Neural progenitor cell (in vitro differentiated cells): ENCODE results near the gene ADTRP. TPM values are rescaled to one million over a fixed set of nuclear protein-coding genes. Genes with fewer than 3 reads are reported as not detected.

Source experiments
- DNase-seq: peaks from one replicate; pipeline ENCODE4 v3.0.0-alpha.2; 2016; ENCODE audit warnings: low spot score
- H2AFZ ChIP-seq: fragments of 200-600 bp; sonication (generic); replicated peaks from 2 replicates; pipeline ENCODE4 v1.6.1; 2016; ENCODE audit warnings: antibody characterized with exemption
- H3F3A ChIP-seq: fragments of 200-600 bp; sonication (generic); 2 replicates; pipeline ENCODE4 v1.6.1; 2016; ENCODE audit warnings: antibody characterized with exemption, low read depth
- H3K27ac ChIP-seq: fragments of 200-600 bp; sonication (generic); 2 replicates; pipeline ENCODE4 v1.5.1; 2016; ENCODE audit warnings: mild to moderate bottlenecking
- H3K27me3 ChIP-seq: fragments of 200-600 bp; sonication (generic); 2 replicates; pipeline ENCODE4 v1.6.1; 2016; ENCODE audit warnings: mild to moderate bottlenecking, moderate library complexity
- H3K36me3 ChIP-seq: fragments of 200-600 bp; sonication (generic); 2 replicates; pipeline ENCODE4 v1.5.1; 2016
- H3K4me1 ChIP-seq: fragments of 200-600 bp; sonication (generic); 2 replicates; pipeline ENCODE4 v1.6.1; 2016; ENCODE audit warnings: mixed run types
- H3K4me2 ChIP-seq: fragments of 200-600 bp; sonication (generic); 2 replicates; pipeline ENCODE4 v1.6.1; 2016
- H3K4me3 ChIP-seq: fragments of 200-600 bp; sonication (generic); 2 replicates; pipeline ENCODE4 v1.5.1; 2016
- H3K79me2 ChIP-seq: fragments of 200-600 bp; sonication (generic); 2 replicates; pipeline ENCODE4 v1.6.1; 2016; ENCODE audit warnings: low read depth
- H3K9ac ChIP-seq: fragments of 200-600 bp; sonication (generic); 2 replicates; pipeline ENCODE4 v1.6.1; 2016
- H3K9me3 ChIP-seq: fragments of 200-600 bp; sonication (generic); 2 replicates; pipeline ENCODE4 v1.5.1; 2016; ENCODE audit warnings: low read depth
- H4K20me1 ChIP-seq: fragments of 200-600 bp; sonication (generic); 2 replicates; pipeline ENCODE4 v1.6.1; 2016; ENCODE audit warnings: low read depth
- H3K27ac Mint-ChIP-seq: 3 replicates; pipeline ENCODE4 v1.8.0; 2021; ENCODE audit warnings: mixed read lengths
- H3K27me3 Mint-ChIP-seq: 2 replicates; pipeline ENCODE4 v1.8.0; 2022; ENCODE audit warnings: low read depth, mild to moderate bottlenecking, inconsistent platforms, moderate library complexity, mixed read lengths; ENCODE audit not compliant: insufficient read depth
- H3K36me3 Mint-ChIP-seq: 3 replicates; pipeline ENCODE4 v1.8.0; 2021; ENCODE audit warnings: mixed read lengths
- H3K4me1 Mint-ChIP-seq: 3 replicates; pipeline ENCODE4 v1.8.0; 2021; ENCODE audit warnings: mixed read lengths
- H3K4me3 Mint-ChIP-seq: 3 replicates; pipeline ENCODE4 v1.8.0; 2021; ENCODE audit warnings: mild to moderate bottlenecking, moderate library complexity, mixed read lengths
- H3K9me3 Mint-ChIP-seq: 3 replicates; pipeline ENCODE4 v1.8.0; 2020; ENCODE audit warnings: mixed read lengths
- CTCF ChIP-seq: fragments of 200-600 bp; sonication (generic); IDR thresholded peaks from 2 replicates; pipeline ENCODE4 v1.5.1; 2017; ENCODE audit warnings: antibody characterized with exemption, mild to moderate bottlenecking
- EZH2 ChIP-seq: fragments of 200-600 bp; sonication (generic); IDR thresholded peaks from 2 replicates; pipeline ENCODE4 v1.6.1; 2017; ENCODE audit warnings: antibody characterized with exemption, mild to moderate bottlenecking, moderate library complexity
- EZH2phosphoT487 ChIP-seq: fragments of 200-600 bp; sonication (generic); IDR thresholded peaks from 2 replicates; pipeline ENCODE4 v1.6.1; 2017; ENCODE audit warnings: antibody characterized with exemption
- total RNA-seq: library from RNA; depleted of rRNA; stranded (reverse); fragments of >200 nt; gene quantifications from 2 replicates; pipeline ENCODE4 v1.2.3, GENCODE V29; 2015; ENCODE audit warnings: low replicate concordance

Gene ADTRP
- total RNA-seq, 1 donor from 2014 or later = not detected

DNA sequence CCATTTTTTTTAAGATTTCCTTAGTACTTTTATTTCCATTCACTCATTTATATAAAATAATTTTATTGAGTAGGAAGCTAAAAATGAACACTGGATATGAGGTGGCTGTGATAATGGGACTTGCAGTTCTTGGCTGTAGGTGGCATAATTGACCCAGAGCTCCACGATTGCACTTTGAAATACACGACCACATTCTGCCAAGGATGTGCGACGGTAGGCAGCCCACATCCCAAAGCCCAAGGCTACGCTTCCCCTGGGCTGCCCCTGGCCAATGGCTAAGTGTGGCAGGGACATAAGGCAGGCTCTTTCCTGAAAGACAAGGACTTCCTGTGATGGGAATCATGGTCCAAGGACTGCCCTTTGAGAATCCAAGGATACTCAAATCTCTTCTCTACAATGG is 43.7 kb upstream of the ADTRP start:
- Mint-ChIP-seq H3K9me3 (peaks cover 4% of the 10 kb centered on the region), H3K4me3 (no peak overlapping the region), H3K27me3 (peaks cover 6% of the 10 kb centered on the region), H3K36me3 (no peaks in the 10 kb centered on the region), H3K4me1 (peaks cover 3% of the 10 kb centered on the region), H3K27ac (no peak overlapping the region)
- no peak overlapping the region for H3K4me2 ChIP-seq
- no peak overlapping the region for H3K27ac ChIP-seq
- no peak overlapping the region for H2AFZ ChIP-seq
- no peak for DNase-seq
- no peaks in the 10 kb centered on the region for H3K36me3 ChIP-seq
- H3K9ac ChIP-seq = no peak overlapping the region
- H3K27me3 ChIP-seq = no peaks in the 10 kb centered on the region
- no peaks in the 10 kb centered on the region for H4K20me1 ChIP-seq
- H3K4me1 ChIP-seq = no peaks in the 10 kb centered on the region
- no peak overlapping the region for H3K4me3 ChIP-seq
- H3K79me2 ChIP-seq = no peaks in the 10 kb centered on the region
- H3K9me3 ChIP-seq = no peaks in the 10 kb centered on the region
- H3F3A ChIP-seq = no peaks in the 10 kb centered on the region
- TF ChIP-seq EZH2 (no peak), EZH2phosphoT487 (no peak), CTCF (no peak)

- no peak overlapping the region for H3K4me2 ChIP-seq
- no peaks in the 10 kb centered on the region for H3K79me2 ChIP-seq
- H3K36me3 ChIP-seq = no peaks in the 10 kb centered on the region
- H3K27me3 ChIP-seq = no peaks in the 10 kb centered on the region
- Mint-ChIP-seq H3K27ac (no peak overlapping the region), H3K27me3 (peaks cover 6% of the 10 kb centered on the region), H3K9me3 (peaks cover 2% of the 10 kb centered on the region), H3K4me1 (peaks cover 2% of the 10 kb centered on the region), H3K36me3 (no peaks in the 10 kb centered on the region), H3K4me3 (no peak overlapping the region)
- H3K4me1 ChIP-seq = no peaks in the 10 kb centered on the region
- H3K4me3 ChIP-seq = no peak overlapping the region
- TF ChIP-seq EZH2 (no peak), EZH2phosphoT487 (no peak), CTCF (no peak)
- H4K20me1 ChIP-seq = no peaks in the 10 kb centered on the region
- H2AFZ ChIP-seq = no peak overlapping the region
- no peak overlapping the region for H3K27ac ChIP-seq
- no peak for DNase-seq
- H3K9me3 ChIP-seq = no peaks in the 10 kb centered on the region
- no peak overlapping the region for H3K9ac ChIP-seq
- H3F3A ChIP-seq = no peaks in the 10 kb centered on the region
These were observed 43.2 kb upstream of the ADTRP start for GRCh38 chr6:11821781-11822180.

GRCh38 chr6:11820821-11821220 is 42.2 kb upstream of the ADTRP start:
- DNase-seq = no peak
- no peak overlapping the region for H3K27ac ChIP-seq
- H3K36me3 Mint-ChIP-seq = no peaks in the 10 kb centered on the region
- H3K4me3 ChIP-seq = no peak overlapping the region
- no peak overlapping the region for H3K4me3 Mint-ChIP-seq
- no peak overlapping the region for H3K4me2 ChIP-seq
- H4K20me1 ChIP-seq = no peaks in the 10 kb centered on the region
- peaks cover 2% of the 10 kb centered on the region for H3K4me1 Mint-ChIP-seq
- H3K27ac Mint-ChIP-seq = no peak overlapping the region
- H3K36me3 ChIP-seq = no peaks in the 10 kb centered on the region
- peaks cover 6% of the 10 kb centered on the region for H3K27me3 Mint-ChIP-seq
- H3K9ac ChIP-seq = no peak overlapping the region
- H2AFZ ChIP-seq = no peak overlapping the region
- H3K4me1 ChIP-seq = no peaks in the 10 kb centered on the region
- no peak for TF ChIP-seq CTCF
- no peaks in the 10 kb centered on the region for H3K27me3 ChIP-seq
- H3K79me2 ChIP-seq = no peaks in the 10 kb centered on the region
- no peaks in the 10 kb centered on the region for H3K9me3 ChIP-seq
- peaks cover 2% of the 10 kb centered on the region for H3K9me3 Mint-ChIP-seq
- H3F3A ChIP-seq = no peaks in the 10 kb centered on the region

DNA sequence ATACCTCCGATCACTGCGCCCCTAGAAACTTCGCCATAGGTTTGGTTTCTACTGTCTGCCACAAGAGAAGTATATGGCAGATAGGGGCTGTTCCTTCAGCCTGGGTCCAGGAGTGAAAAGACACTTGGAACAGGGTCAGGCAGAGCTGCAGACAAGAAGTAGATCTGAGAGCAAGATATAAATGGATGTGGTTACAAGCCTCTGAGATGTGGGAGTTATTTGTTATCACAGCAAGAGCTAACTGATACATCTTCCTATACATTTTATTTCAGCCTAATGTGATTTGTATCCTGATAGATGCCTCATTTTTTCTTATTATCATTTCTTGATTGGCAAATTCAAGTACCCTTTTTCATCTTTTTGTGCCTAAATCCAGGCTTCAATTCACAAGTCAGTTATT is 40.9 kb upstream of the ADTRP start:
- Mint-ChIP-seq H3K27ac (no peak overlapping the region), H3K27me3 (peaks cover 6% of the 10 kb centered on the region), H3K4me3 (no peak overlapping the region), H3K36me3 (no peaks in the 10 kb centered on the region), H3K4me1 (peaks cover 9% of the 10 kb centered on the region), H3K9me3 (peaks cover 2% of the 10 kb centered on the region)
- H3K27me3 ChIP-seq = no peaks in the 10 kb centered on the region
- no peaks in the 10 kb centered on the region for H3K9me3 ChIP-seq
- H2AFZ ChIP-seq = no peak overlapping the region
- H3K27ac ChIP-seq = no peak overlapping the region
- H4K20me1 ChIP-seq = no peaks in the 10 kb centered on the region
- no peaks in the 10 kb centered on the region for H3K4me1 ChIP-seq
- no peak overlapping the region for H3K4me2 ChIP-seq
- H3K4me3 ChIP-seq = no peak overlapping the region
- no peaks in the 10 kb centered on the region for H3F3A ChIP-seq
- DNase-seq = no peak
- no peak overlapping the region for H3K9ac ChIP-seq
- H3K79me2 ChIP-seq = no peaks in the 10 kb centered on the region
- no peaks in the 10 kb centered on the region for H3K36me3 ChIP-seq
- no peak for TF ChIP-seq EZH2
